NCI-H1436 treated with DMSO at 0.1 percent for 48 hours (cell line): ENCODE results near the gene OSBPL8.
"Not testable (repeated sequence)": the region's sequence is repeated elsewhere in the genome, so short reads cannot be mapped to it uniquely, and the experiment has no call there.

ENCODE experiments used
- DNase-seq: peaks from one replicate; lab custom pipeline; 2025; lab: John Stamatoyannopoulos, UW

OSBPL8 gene

GRCh38 chr12:76529226-76529918 is 30.2 kb downstream of the OSBPL8 start:
- no peak for DNase-seq

- DNase-seq: no peak
Observed at GRCh38 chr12:76523408-76523807, 36.2 kb downstream of the OSBPL8 start.

GRCh38 chr12:76520348-76520747 is 39.2 kb downstream of the OSBPL8 start:
- no peak for DNase-seq

DNA sequence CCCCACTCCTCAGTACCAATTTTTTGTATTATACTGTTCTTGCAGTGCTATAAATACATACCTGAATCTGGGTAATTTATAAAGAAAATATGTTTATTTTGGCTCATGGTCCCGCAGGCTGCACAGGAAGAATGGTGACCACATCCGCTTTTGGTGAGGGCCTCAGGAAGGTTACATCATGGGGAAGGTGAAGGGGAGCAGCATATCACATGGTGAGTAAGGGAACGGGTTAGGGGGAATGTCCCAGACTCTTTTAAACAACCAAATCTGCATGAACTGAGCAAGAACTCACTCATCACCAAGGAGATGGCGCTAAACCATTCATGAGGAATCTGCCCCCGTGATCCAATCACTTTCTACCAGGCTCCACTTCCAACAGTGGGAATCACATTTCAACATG is 40.0 kb downstream of the OSBPL8 start:
- DNase-seq: no peak

GRCh38 chr12:76518699-76519098 is 40.9 kb downstream of the OSBPL8 start:
- no peak for DNase-seq

GRCh38 chr12:76515271-76515670 is 44.3 kb downstream of the OSBPL8 start:
- no peak for DNase-seq

DNA sequence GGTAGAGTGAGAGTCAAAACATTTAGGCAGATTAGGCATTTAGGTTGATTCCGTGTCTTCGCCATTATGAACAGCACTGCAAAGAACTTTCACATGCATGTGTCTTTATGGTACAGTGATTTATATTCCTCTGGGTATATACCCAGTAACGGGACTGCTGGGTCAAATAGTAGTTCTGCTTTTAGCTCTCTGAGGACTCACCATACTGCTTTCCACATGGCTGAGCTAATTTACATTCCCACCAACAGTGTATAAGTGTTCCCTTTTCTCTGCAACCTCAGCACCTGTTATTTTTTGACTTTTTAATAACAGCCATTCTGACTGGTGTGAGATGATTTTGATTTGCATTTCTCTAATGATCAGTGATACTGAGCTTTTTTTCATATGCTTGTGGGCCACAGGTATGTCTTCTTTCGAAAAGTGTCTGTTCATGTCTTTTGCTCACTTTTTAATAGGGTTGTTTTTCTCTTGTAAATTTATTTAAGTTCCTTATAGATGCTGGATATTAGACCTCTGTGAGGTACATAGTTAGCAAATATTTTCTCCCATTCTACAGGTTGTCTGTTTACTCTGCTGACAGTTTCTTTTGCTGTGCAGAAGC is 48.4 kb downstream of the OSBPL8 start:
- not testable (repeated sequence) for DNase-seq

DNA sequence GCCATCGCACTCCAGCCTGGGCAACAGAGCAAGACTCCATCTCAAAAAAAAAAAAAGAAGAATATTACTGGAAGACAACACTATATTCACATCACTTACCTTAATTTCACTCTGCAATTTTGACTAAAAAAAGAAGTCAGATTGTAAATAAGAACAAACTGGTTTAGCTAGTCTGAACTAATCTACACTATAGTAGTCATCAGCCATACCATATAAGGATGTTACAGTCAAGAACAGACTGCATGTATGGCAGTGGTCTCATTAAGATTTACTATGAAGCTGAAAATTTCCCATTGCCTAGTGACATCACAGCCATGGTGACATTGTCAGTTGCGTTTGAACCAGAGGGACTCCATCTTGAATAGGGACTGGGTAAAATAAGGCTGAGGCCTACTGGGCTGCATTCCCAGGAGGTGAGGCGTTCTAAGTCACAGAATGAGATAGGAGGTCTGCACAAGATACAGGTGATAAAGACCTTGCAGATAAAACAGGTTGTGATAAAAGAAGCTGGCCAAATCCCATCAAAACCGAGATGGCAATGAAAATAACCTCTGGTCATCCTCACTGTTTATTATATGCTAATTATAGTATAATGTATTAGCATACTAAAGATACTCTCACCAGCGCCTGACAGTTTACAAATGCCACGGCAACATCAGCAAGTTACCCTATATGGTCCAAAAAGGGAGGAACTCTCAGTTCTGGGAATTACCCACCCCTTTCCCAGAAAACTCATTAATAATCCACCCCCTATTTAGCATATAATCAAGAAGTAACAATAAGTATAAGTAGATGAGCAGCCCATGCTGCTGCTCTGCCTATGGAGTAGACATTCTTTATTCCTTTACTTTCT is 51.2 kb downstream of the OSBPL8 start:
- DNase-seq: no peak

DNA sequence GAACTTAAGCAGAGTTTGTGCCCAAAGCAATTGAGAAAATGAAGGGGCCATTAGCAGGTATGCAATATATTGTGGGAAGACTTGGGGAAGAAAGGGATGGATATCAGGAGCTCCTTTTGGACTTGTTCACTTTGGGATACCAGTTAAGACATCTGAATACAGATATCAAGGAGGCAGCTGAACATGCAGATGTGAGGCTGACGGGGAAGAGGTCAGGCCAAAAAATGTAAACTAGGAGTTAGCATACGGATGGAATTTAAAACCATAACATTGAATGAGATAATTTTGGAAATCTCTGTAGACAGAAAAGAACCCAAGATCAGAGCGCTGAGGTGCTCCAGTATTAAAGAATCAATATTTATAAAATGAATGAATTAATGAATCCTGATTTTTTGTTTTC is 53.4 kb downstream of the OSBPL8 start:
- DNase-seq: no peak

DNA sequence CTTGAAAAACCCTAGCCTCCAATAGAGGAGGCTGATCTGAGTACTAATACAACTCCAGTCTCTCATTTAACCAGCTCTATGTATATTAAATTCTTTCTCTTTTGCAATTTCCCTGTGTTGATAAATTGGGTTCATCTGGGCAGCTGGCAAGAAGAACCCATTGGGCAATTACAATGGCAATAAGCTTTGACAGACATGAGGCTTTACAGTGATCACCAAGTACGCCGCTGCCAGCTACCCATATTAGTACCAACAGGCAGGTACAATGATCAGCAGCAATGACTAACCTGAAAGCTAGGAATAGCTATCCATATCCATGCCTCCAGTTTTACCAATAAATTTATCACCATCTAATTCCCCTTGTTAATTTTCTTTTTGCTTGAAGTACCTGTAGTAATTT is 54.5 kb downstream of the OSBPL8 start:
- DNase-seq: no peak

- no peak for DNase-seq
Observed at GRCh38 chr12:76504606-76505005, 55.0 kb downstream of the OSBPL8 start.

GRCh38 chr12:76503957-76504356 is 55.6 kb downstream of the OSBPL8 start:
- no peak for DNase-seq

DNA sequence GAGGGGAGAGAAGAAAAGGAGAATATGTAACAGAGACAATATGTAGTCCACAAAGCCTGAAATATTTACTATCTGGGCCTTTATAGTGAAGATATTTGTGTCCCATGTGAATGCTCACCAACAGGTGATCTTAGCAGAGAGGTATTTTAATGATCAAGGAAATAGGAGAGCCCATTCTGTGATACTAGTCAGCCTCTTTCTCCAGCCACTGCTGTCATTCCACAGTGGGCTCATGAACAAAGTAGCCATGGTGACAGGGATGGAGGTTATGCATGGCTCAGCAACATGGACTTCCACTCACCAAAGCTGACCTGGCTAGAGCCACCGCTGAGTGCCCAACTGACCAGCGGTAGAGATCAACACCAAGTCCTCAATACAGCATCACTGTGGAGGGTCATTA is 58.2 kb downstream of the OSBPL8 start:
- DNase-seq: no peak

- not testable (repeated sequence) for DNase-seq
Observed at GRCh38 chr12:76499136-76499535, 60.4 kb downstream of the OSBPL8 start.

DNA sequence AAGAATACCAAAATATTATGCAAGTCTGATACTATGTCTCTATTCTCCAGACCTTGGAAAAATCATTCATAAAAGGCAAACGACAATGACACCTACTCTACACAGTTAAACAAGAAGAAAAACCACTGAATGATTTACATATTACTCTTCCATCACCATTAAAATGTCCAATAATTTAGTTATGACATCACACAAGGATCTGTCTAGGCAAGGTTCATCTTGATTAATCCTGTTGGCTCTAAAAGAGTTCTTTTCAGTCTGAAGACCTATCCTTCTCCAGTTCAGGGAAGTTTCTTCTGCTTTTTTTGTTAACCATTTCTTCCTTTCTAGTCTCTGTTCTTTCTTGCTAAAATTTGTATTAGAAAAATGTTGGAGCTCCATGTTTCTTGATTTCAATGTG is 64.0 kb downstream of the OSBPL8 start:
- no peak for DNase-seq

DNA sequence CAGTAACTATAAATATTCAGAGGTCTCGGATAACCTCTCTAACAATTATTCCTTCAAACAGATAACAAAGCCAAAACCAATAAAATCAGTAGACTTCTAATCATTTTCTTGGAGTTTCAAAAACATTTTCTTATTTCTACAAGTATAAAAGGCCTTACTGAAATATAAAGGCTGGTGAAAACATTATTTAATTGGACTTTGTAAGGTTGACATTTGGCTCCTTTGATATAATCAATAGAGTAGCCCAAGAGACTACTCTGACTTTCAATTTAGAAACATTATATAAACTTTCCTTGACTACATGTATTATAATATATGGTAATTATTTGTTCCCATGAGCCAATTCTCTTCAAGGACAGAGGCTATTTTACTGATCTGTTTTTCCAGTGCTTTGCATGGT is 68.3 kb downstream of the OSBPL8 start:
- no peak for DNase-seq

GRCh38 chr12:76490763-76491162 is 68.8 kb downstream of the OSBPL8 start:
- DNase-seq: no peak

- no peak for DNase-seq
Observed at GRCh38 chr12:76489737-76490136, 69.8 kb downstream of the OSBPL8 start.

GRCh38 chr12:76486011-76486410 is 73.6 kb downstream of the OSBPL8 start:
- DNase-seq: no peak

GRCh38 chr12:76480796-76481195 is 78.8 kb downstream of the OSBPL8 start:
- no peak for DNase-seq

GRCh38 chr12:76478045-76478444 is 81.5 kb downstream of the OSBPL8 start:
- DNase-seq: no peak

DNA sequence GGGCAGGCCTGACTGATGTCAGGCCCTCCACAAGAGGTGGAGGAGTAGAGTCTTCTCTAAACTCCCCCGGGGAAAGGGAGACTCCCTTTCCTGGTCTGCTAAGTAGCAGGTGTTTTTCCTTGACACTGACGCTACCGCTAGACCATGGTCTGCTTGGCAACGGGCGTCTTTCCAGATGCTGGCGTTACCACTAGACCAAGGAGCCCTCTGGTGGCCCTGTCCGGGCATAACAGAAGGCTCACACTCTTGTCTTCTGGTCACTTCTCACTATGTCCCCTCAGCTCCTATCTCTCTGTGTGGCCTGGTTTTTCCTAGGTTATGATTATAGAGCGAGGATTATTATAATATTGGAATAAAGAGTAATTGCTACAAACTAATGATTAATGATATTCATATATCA is 86.7 kb downstream of the OSBPL8 start:
- not testable (repeated sequence) for DNase-seq

GRCh38 chr12:76471579-76471978 is 88.0 kb downstream of the OSBPL8 start:
- DNase-seq: no peak
